ENCODE measurements around the gene OR6Q1. TPM values are rescaled to one million over a fixed set of nuclear protein-coding genes. Genes with fewer than 3 reads are reported as not detected.
"Not testable (repeated sequence)": the region's sequence is repeated elsewhere in the genome, so short reads cannot be mapped to it uniquely, and the experiment has no call there.

The OR6Q1 gene
- total RNA-seq: not detected

GRCh38 chr11:58030653-58031052 lies at the start of gene OR6Q1:
Gene OR6Q1, plus strand, starts transcription at chr11:58030953. Its CDS starts 0 bp downstream, at chr11:58030953.
- Mint-ChIP-seq H3K4me1 (ENCODE audit: low read depth) (no peaks in the 10 kb centered on the region), H3K36me3 (ENCODE audit: low read depth) (no peaks in the 10 kb centered on the region), H3K27ac (no peak within 1 kb of the TSS), H3K27me3 (ENCODE audit: low read depth) (peaks cover 3% of the 10 kb centered on the region), H3K4me3 (no peak within 1 kb of the TSS), H3K9me3 (peaks cover 4% of the 10 kb centered on the region)
- intact Hi-C loops (cut with micrococcal nuclease): no loop called here
- no peak for DNase-seq
- CTCF ChIA-PET: interaction anchor here (0.5 to 0.6 kb wide), 2 partner anchors 121 to 268 kb away, joined by 3 to 5 read pairs; no protein-coding TSS in a partner anchor

- CTCF ChIA-PET: no interaction called here
- Mint-ChIP-seq H3K4me1 (ENCODE audit: low read depth) (no peaks in the 10 kb centered on the region), H3K27me3 (ENCODE audit: low read depth) (peaks cover 11% of the 10 kb centered on the region), H3K36me3 (ENCODE audit: low read depth) (no peaks in the 10 kb centered on the region), H3K9me3 (no peaks in the 10 kb centered on the region), H3K27ac (no peak overlapping the region), H3K4me3 (no peak overlapping the region)
- intact Hi-C loops (cut with micrococcal nuclease): no loop called here
- DNase-seq: no peak
Measured at GRCh38 chr11:57981536-57981935, 49.2 kb upstream of the OR6Q1 start.

- no peak overlapping the region for H3K4me3 Mint-ChIP-seq
- peaks cover 2% of the 10 kb centered on the region for H3K9me3 Mint-ChIP-seq
- H3K36me3 Mint-ChIP-seq (ENCODE audit: low read depth): no peaks in the 10 kb centered on the region
- H3K27ac Mint-ChIP-seq: no peak overlapping the region
- intact Hi-C loops (cut with micrococcal nuclease): no loop called here
- no peak for DNase-seq
- H3K27me3 Mint-ChIP-seq (ENCODE audit: low read depth): peaks cover 11% of the 10 kb centered on the region
- H3K4me1 Mint-ChIP-seq (ENCODE audit: low read depth): no peaks in the 10 kb centered on the region
- CTCF ChIA-PET: interaction anchor here (0.6 kb wide), 2 partner anchors 47 to 544 kb away, joined by 3 read pairs; no protein-coding TSS in a partner anchor
Measured at GRCh38 chr11:57982776-57983175, 48.0 kb upstream of the OR6Q1 start.

- no peak overlapping the region for H3K27ac Mint-ChIP-seq
- H3K4me1 Mint-ChIP-seq (ENCODE audit: low read depth): no peaks in the 10 kb centered on the region
- DNase-seq: no peak
- CTCF ChIA-PET: interaction anchor here (0.6 kb wide), 2 partner anchors 47 to 543 kb away, joined by 3 read pairs; no protein-coding TSS in a partner anchor
- H3K4me3 Mint-ChIP-seq: no peak overlapping the region
- no peaks in the 10 kb centered on the region for H3K36me3 Mint-ChIP-seq (ENCODE audit: low read depth)
- peaks cover 11% of the 10 kb centered on the region for H3K27me3 Mint-ChIP-seq (ENCODE audit: low read depth)
- intact Hi-C loops (cut with micrococcal nuclease): no loop called here
- H3K9me3 Mint-ChIP-seq: peaks cover 2% of the 10 kb centered on the region
Measured at GRCh38 chr11:57983191-57983590, 47.6 kb upstream of the OR6Q1 start.

- H3K27ac Mint-ChIP-seq; H3K36me3 Mint-ChIP-seq (ENCODE audit: low read depth); H3K4me1 Mint-ChIP-seq (ENCODE audit: low read depth); DNase-seq; intact Hi-C loops (cut with micrococcal nuclease); CTCF ChIA-PET; H3K4me3 Mint-ChIP-seq; H3K9me3 Mint-ChIP-seq: not testable (repeated sequence)
- H3K27me3 Mint-ChIP-seq (ENCODE audit: low read depth): peaks cover 20% of the 10 kb centered on the region
Measured at GRCh38 chr11:57999523-57999922, 31.2 kb upstream of the OR6Q1 start.

GRCh38 chr11:58000021-58000420 lies 30.7 kb upstream of the OR6Q1 start:
- H3K4me1 Mint-ChIP-seq (ENCODE audit: low read depth); CTCF ChIA-PET; DNase-seq; H3K4me3 Mint-ChIP-seq; H3K9me3 Mint-ChIP-seq; H3K27ac Mint-ChIP-seq; H3K36me3 Mint-ChIP-seq (ENCODE audit: low read depth); intact Hi-C loops (cut with micrococcal nuclease): not testable (repeated sequence)
- peaks cover 23% of the 10 kb centered on the region for H3K27me3 Mint-ChIP-seq (ENCODE audit: low read depth)

GRCh38 chr11:58000699-58001098 lies 30.1 kb upstream of the OR6Q1 start:
- CTCF ChIA-PET: no interaction called here
- no peak for DNase-seq
- Mint-ChIP-seq H3K4me3 (no peak overlapping the region), H3K27me3 (ENCODE audit: low read depth) (peaks cover 23% of the 10 kb centered on the region), H3K4me1 (ENCODE audit: low read depth) (peaks cover 4% of the 10 kb centered on the region), H3K9me3 (no peaks in the 10 kb centered on the region), H3K36me3 (ENCODE audit: low read depth) (no peaks in the 10 kb centered on the region), H3K27ac (no peak overlapping the region)
- intact Hi-C loops (cut with micrococcal nuclease): no loop called here

GRCh38 chr11:58003036-58003435 lies 27.7 kb upstream of the OR6Q1 start:
- Mint-ChIP-seq H3K4me1 (ENCODE audit: low read depth) (peaks cover 4% of the 10 kb centered on the region), H3K4me3 (no peak overlapping the region), H3K27me3 (ENCODE audit: low read depth) (peaks cover 23% of the 10 kb centered on the region), H3K9me3 (no peaks in the 10 kb centered on the region), H3K27ac (no peak overlapping the region), H3K36me3 (ENCODE audit: low read depth) (no peaks in the 10 kb centered on the region)
- CTCF ChIA-PET: no interaction called here
- intact Hi-C loops (cut with micrococcal nuclease): no loop called here
- no peak for DNase-seq

GRCh38 chr11:58003591-58003990 lies 27.2 kb upstream of the OR6Q1 start:
- peaks cover 4% of the 10 kb centered on the region for H3K4me1 Mint-ChIP-seq (ENCODE audit: low read depth)
- no peak overlapping the region for H3K4me3 Mint-ChIP-seq
- no peaks in the 10 kb centered on the region for H3K36me3 Mint-ChIP-seq (ENCODE audit: low read depth)
- CTCF ChIA-PET: no interaction called here
- peaks cover 23% of the 10 kb centered on the region for H3K27me3 Mint-ChIP-seq (ENCODE audit: low read depth)
- no peak for DNase-seq
- H3K27ac Mint-ChIP-seq: no peak overlapping the region
- intact Hi-C loops (cut with micrococcal nuclease): no loop called here
- no peaks in the 10 kb centered on the region for H3K9me3 Mint-ChIP-seq

- CTCF ChIA-PET: no interaction called here
- H3K27me3 Mint-ChIP-seq (ENCODE audit: low read depth): peaks cover 23% of the 10 kb centered on the region
- H3K4me3 Mint-ChIP-seq: no peak overlapping the region
- intact Hi-C loops (cut with micrococcal nuclease): no loop called here
- no peaks in the 10 kb centered on the region for H3K9me3 Mint-ChIP-seq
- DNase-seq: no peak
- no peak overlapping the region for H3K27ac Mint-ChIP-seq
- no peaks in the 10 kb centered on the region for H3K36me3 Mint-ChIP-seq (ENCODE audit: low read depth)
- H3K4me1 Mint-ChIP-seq (ENCODE audit: low read depth): peaks cover 4% of the 10 kb centered on the region
Measured at GRCh38 chr11:58004664-58005063, 26.1 kb upstream of the OR6Q1 start.

- Mint-ChIP-seq H3K27ac (no peak overlapping the region), H3K4me1 (ENCODE audit: low read depth) (peaks cover 4% of the 10 kb centered on the region), H3K9me3 (no peaks in the 10 kb centered on the region), H3K36me3 (ENCODE audit: low read depth) (no peaks in the 10 kb centered on the region), H3K27me3 (ENCODE audit: low read depth) (peaks cover 19% of the 10 kb centered on the region), H3K4me3 (no peak overlapping the region)
- intact Hi-C loops (cut with micrococcal nuclease): no loop called here
- CTCF ChIA-PET: no interaction called here
- no peak for DNase-seq
Measured at GRCh38 chr11:58006940-58007339, 23.8 kb upstream of the OR6Q1 start.

GRCh38 chr11:58011771-58012170 lies 19.0 kb upstream of the OR6Q1 start:
- H3K27me3 Mint-ChIP-seq (ENCODE audit: low read depth): no peaks in the 10 kb centered on the region
- no peak for DNase-seq
- intact Hi-C loops (cut with micrococcal nuclease): no loop called here
- H3K4me1 Mint-ChIP-seq (ENCODE audit: low read depth): no peaks in the 10 kb centered on the region
- CTCF ChIA-PET: interaction anchor here (0.7 kb wide), 1 partner anchor 10 kb away, joined by 3 read pairs; no protein-coding TSS in a partner anchor
- H3K9me3 Mint-ChIP-seq: no peaks in the 10 kb centered on the region
- H3K27ac Mint-ChIP-seq: no peak overlapping the region
- no peaks in the 10 kb centered on the region for H3K36me3 Mint-ChIP-seq (ENCODE audit: low read depth)
- no peak overlapping the region for H3K4me3 Mint-ChIP-seq

- intact Hi-C loops (cut with micrococcal nuclease): no loop called here
- no peaks in the 10 kb centered on the region for H3K9me3 Mint-ChIP-seq
- H3K4me1 Mint-ChIP-seq (ENCODE audit: low read depth): no peaks in the 10 kb centered on the region
- H3K27me3 Mint-ChIP-seq (ENCODE audit: low read depth): no peaks in the 10 kb centered on the region
- no peaks in the 10 kb centered on the region for H3K36me3 Mint-ChIP-seq (ENCODE audit: low read depth)
- H3K4me3 Mint-ChIP-seq: no peak within 1 kb of the TSS
- H3K27ac Mint-ChIP-seq: no peak within 1 kb of the TSS
- CTCF ChIA-PET: no interaction called here
- no peak for DNase-seq
Measured at GRCh38 chr11:58023435-58023931, 7.3 kb upstream of the OR6Q1 start, which contains the start of gene OR9Q1. Gene OR9Q1, plus strand, starts transcription at chr11:58023881. Its CDS starts 155,564 bp downstream, at chr11:58179445.
